Measurements from ENCODE around the gene PRPF31. TPM values are rescaled to one million over a fixed set of nuclear protein-coding genes. Genes with fewer than 3 reads are reported as not detected.

Gene PRPF31
- total and polyA plus RNA-seq, 2 of the 13 experiments (the other 11 are each of a cell fraction or from before 2014, with no cell fraction given): 23.8 to 63.8 TPM

DNA sequence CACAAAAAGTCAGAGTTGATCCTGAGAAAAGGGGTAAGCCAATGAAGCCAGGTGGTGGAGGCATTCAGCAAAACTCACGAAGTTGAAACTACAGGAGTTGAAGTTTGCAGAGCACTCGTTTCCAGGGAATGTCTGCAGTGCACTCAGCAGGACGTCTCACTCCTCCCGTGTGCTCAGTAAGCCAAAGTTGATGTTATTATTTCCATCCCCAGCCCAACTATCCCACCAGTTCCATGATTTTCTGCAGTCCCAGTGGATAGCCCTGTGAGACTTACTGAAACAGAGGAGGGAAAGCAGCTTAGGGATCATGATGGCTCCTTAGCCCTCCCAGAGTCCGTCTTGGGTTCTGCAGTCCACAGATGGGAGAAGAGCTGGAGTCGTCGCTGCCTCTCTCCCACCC lies 34.5 kb upstream of the PRPF31 start, which contains the start of gene TARM1:
Gene TARM1 (minus strand): TSS at position 334 of the 400 bp plus-strand sequence. CDS start 25 bp downstream, at position 309.
- Histone ChIP-seq H3K27me3 (ENCODE audit: control insufficient read depth in 1 of 2, insufficient read depth in 2 of 2, low read length in 2 of 2) (no peaks in the 10 kb centered on the region), H2AFZ (ENCODE audit: low read length) (no peak within 1 kb of the TSS), H3K4me3 (replicated peaks in 1 of 3; ENCODE audit: insufficient read depth in 1 of 3, low read depth in 2 of 3, low read length in 3 of 3) (no peak within 1 kb of the TSS), H3K4me1 (ENCODE audit: insufficient read depth, low read length) (no peaks in the 10 kb centered on the region), H4K20me1 (ENCODE audit: insufficient read depth, low read length) (no peaks in the 10 kb centered on the region), H3K36me3 (replicated peaks in 1 of 2; ENCODE audit: control insufficient read depth in 1 of 2, insufficient read depth in 2 of 2, low read length in 2 of 2) (no peaks in the 10 kb centered on the region), H3K9ac (ENCODE audit: insufficient read depth, low read depth, low read length) (no peak within 1 kb of the TSS), H3K4me2 (ENCODE audit: low read depth, low read length) (no peak within 1 kb of the TSS), H3K79me2 (ENCODE audit: insufficient read depth, low read length) (no peaks in the 10 kb centered on the region), H3K27ac (ENCODE audit: extremely low read length, insufficient read depth, low read length) (no peak within 1 kb of the TSS), H3K9me3 (ENCODE audit: low read length) (peaks cover 10% of the 10 kb centered on the region)
- TF ChIP-seq ZFP1 (CRISPR knock-in tag; IDR thresholded peaks at IDR 0.05) (peak; percentile 94; the same call in 1 of the 2 replicates), BCL6 (CRISPR knock-in tag; IDR thresholded peaks at IDR 0.05) (no peak)
- POLR2A ChIA-PET: no interaction called here
- FAIRE-seq: no peak
- no peak for ATAC-seq
- DNase-seq (ENCODE audit: low spot score): no peak
- no TSS peak for BruUV-seq (replicated peaks)
- 33% methylated on average over 7 of the region's 7 CpGs for WGBS (ENCODE audit: low lambda C conversion rate)
- CTCF ChIA-PET (ENCODE audit: low intra/inter-chr PET ratio, low total read pairs): no interaction called here
- in situ Hi-C loops (cut with HindIII; ENCODE audit: extremely low pct_ligation_motif_present, low pct_unique_long_range_greater_than_20kb): no loop called here
- intact Hi-C loops (cut with micrococcal nuclease; ENCODE audit: unreplicated experiment): no loop called here

DNA sequence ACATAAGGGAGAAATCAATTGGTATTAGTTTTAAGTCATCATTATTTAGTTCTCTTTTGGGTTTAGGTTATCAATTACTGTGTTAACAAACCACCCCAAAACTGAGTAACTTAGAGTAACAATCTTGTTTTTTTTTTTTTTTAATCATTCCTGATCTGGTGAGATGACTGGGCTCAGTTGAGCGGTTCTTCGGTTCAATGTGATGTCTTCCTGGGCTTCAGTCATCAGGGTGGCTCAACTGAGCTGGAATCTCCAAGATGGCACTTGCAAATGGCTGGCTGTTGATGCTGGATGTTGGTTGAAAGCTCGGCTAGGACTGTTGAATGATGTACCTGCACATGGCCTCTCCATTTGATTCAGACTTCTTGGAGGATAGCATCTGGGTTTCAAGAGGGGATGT lies 31.1 kb upstream of the PRPF31 start:
- intact Hi-C loops (cut with micrococcal nuclease; ENCODE audit: unreplicated experiment): no loop called here
- in situ Hi-C loops (cut with HindIII; ENCODE audit: extremely low pct_ligation_motif_present, low pct_unique_long_range_greater_than_20kb): no loop called here
- ChIA-PET POLR2A (no interaction called here), CTCF (ENCODE audit: low intra/inter-chr PET ratio, low total read pairs) (no interaction called here)
- BruUV-seq (replicated peaks): no TSS peak
- H3K4me1 ChIP-seq (ENCODE audit: insufficient read depth, low read length): no peaks in the 10 kb centered on the region
- no peak overlapping the region for H2AFZ ChIP-seq (ENCODE audit: low read length)
- H3K36me3 ChIP-seq (replicated peaks in 1 of 2; ENCODE audit: control insufficient read depth in 1 of 2, insufficient read depth in 2 of 2, low read length in 2 of 2): no peaks in the 10 kb centered on the region
- WGBS (ENCODE audit: low lambda C conversion rate): 14% methylated on average over 3 of the region's 3 CpGs
- ATAC-seq: no peak
- TF ChIP-seq, protein P1, sequence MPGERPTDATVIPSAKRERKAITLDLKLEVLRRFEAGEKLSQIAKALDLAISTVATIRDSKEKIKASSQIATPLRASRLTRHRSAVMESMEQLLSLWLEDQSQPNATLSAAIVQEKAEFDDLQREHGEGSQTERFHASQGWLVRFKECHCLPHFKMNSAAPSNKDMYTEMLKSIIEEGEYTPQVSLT (CRISPR knock-in tag; IDR thresholded peaks at IDR 0.05; ENCODE audit: borderline replicate concordance, low read depth): no peak
- peak; percentile 95 for TF ChIP-seq ZNF331 (CRISPR knock-in tag; IDR thresholded peaks at IDR 0.05)
- FAIRE-seq: no peak
- H3K9ac ChIP-seq (ENCODE audit: insufficient read depth, low read depth, low read length): no peak overlapping the region
- H3K27ac ChIP-seq (ENCODE audit: extremely low read length, insufficient read depth, low read length): no peak overlapping the region
- no peak overlapping the region for H3K4me3 ChIP-seq (replicated peaks in 1 of 3; ENCODE audit: insufficient read depth in 1 of 3, low read depth in 2 of 3, low read length in 3 of 3)
- DNase-seq (ENCODE audit: low spot score): no peak
- H3K79me2 ChIP-seq (ENCODE audit: insufficient read depth, low read length): no peaks in the 10 kb centered on the region
- peaks cover 10% of the 10 kb centered on the region for H3K9me3 ChIP-seq (ENCODE audit: low read length)
- no peaks in the 10 kb centered on the region for H4K20me1 ChIP-seq (ENCODE audit: insufficient read depth, low read length)
- no peak overlapping the region for H3K4me2 ChIP-seq (ENCODE audit: low read depth, low read length)
- no peaks in the 10 kb centered on the region for H3K27me3 ChIP-seq (ENCODE audit: control insufficient read depth in 1 of 2, insufficient read depth in 2 of 2, low read length in 2 of 2)
